CD4-positive, alpha-beta T cell (primary cell): Measurements from ENCODE around the gene AMOTL2. TPM values are rescaled to one million over a fixed set of nuclear protein-coding genes. Genes with fewer than 3 reads are reported as not detected.

Experiments used
- ATAC-seq: fragments of 200-7000 bp; cut with Tn5 transposase; one replicate; pipeline ENCODE4 v1.10.0; 2022; ENCODE audit warnings: mild to moderate bottlenecking; ENCODE audit not compliant: poor library complexity
- CTCF ChIA-PET: fragments of 350-600 bp; sonication (Branson Sonifier 250); formaldehyde crosslinking; loops from one replicate; lab custom pipeline; 2021; ENCODE audit warnings: antibody characterized with exemption, inconsistent platforms; lab: Charles Lee
- POLR2A ChIA-PET: fragments of 350-600 bp; sonication (Branson Sonifier 250); formaldehyde crosslinking; loops from one replicate; lab custom pipeline; 2021; ENCODE audit warnings: antibody characterized with exemption, inconsistent platforms; lab: Charles Lee
- DNase-seq, 14 experiments: peaks; one replicate each; pipeline ENCODE4 v3.0.0-alpha.2; 2013 to 2020; ENCODE audit warnings: mixed read lengths in 2 of 14
- H3K27ac ChIP-seq, 2 donors: one replicate each; pipeline versions ENCODE4 v1.5.1 to v1.7.0; 2013; ENCODE audit warnings: low read length in 2 of 2, low read depth in 1 of 2, mild to moderate bottlenecking in 1 of 2
- H3K27me3 ChIP-seq, 2 experiments: 1 replicate in 1 of 2; 2 replicates in 1 of 2; pipeline versions ENCODE4 v1.6.1 to v1.7.0; 2013; ENCODE audit warnings: low read length in 2 of 2, control low read depth in 1 of 2, mild to moderate bottlenecking in 1 of 2, moderate library complexity in 1 of 2; ENCODE audit not compliant: insufficient read depth in 2 of 2, control insufficient read depth in 1 of 2
- H3K36me3 ChIP-seq: one replicate; pipeline ENCODE4 v1.6.1; 2013; ENCODE audit warnings: low read length, control low read depth; ENCODE audit not compliant: insufficient read depth
- H3K4me1 ChIP-seq: one replicate; pipeline ENCODE4 v1.6.1; 2013; ENCODE audit warnings: low read length, control low read depth; ENCODE audit not compliant: insufficient read depth
- H3K4me3 ChIP-seq: one replicate; pipeline ENCODE4 v1.5.1; 2013; ENCODE audit warnings: mild to moderate bottlenecking, low read length, moderate library complexity
- H3K9me3 ChIP-seq, 2 experiments: 1 replicate in 1 of 2; 2 replicates in 1 of 2; pipeline versions ENCODE4 v1.6.1 to v1.7.0; 2013; ENCODE audit warnings: low read length in 2 of 2, mild to moderate bottlenecking in 2 of 2, control low read depth in 1 of 2, moderate library complexity in 1 of 2; ENCODE audit not compliant: control insufficient read depth in 1 of 2, insufficient read depth in 1 of 2
- H3K27ac Mint-ChIP-seq: one replicate; pipeline ENCODE4 v1.8.0; 2020; ENCODE audit warnings: mixed read lengths
- H3K27me3 Mint-ChIP-seq: one replicate; pipeline ENCODE4 v1.8.0; 2021; ENCODE audit warnings: mixed read lengths
- H3K36me3 Mint-ChIP-seq: one replicate; pipeline ENCODE4 v1.8.0; 2021; ENCODE audit warnings: low read depth, mixed read lengths
- H3K4me1 Mint-ChIP-seq: one replicate; pipeline ENCODE4 v1.8.0; 2021; ENCODE audit warnings: low read depth, mixed read lengths
- H3K4me3 Mint-ChIP-seq: one replicate; pipeline ENCODE4 v1.8.0; 2020; ENCODE audit warnings: mild to moderate bottlenecking, mixed read lengths
- H3K9me3 Mint-ChIP-seq: one replicate; pipeline ENCODE4 v1.8.0; 2020; ENCODE audit warnings: mixed read lengths
- intact Hi-C, 2 experiments: fragments of 100-400 bp; cut with DNase I in 1 of 2; cut with micrococcal nuclease in 1 of 2; formaldehyde crosslinking; loops; one replicate each; pipeline versions ENCODE4 v1.15.1 to v1.9.0; 2023 to 2025; cut with DNase I, micrococcal nuclease
- total RNA-seq, 174 experiments: library from RNA in 2 of 174; stranded (reverse) in 2 of 174; gene quantifications; one replicate each; pipeline ENCODE4 v1.2.3 and lab custom pipeline; 2021 to 2026
- TF ChIP-seq, protein P1 (sequence below): fragments of 200-600 bp; IDR thresholded peaks from one replicate; pipeline ENCODE4 v1.8.0; 2022; ENCODE audit warnings: antibody characterized with exemption, mild to moderate bottlenecking

AMOTL2 gene
- total RNA-seq, 2 experiments from 2014 or later: not detected

DNA sequence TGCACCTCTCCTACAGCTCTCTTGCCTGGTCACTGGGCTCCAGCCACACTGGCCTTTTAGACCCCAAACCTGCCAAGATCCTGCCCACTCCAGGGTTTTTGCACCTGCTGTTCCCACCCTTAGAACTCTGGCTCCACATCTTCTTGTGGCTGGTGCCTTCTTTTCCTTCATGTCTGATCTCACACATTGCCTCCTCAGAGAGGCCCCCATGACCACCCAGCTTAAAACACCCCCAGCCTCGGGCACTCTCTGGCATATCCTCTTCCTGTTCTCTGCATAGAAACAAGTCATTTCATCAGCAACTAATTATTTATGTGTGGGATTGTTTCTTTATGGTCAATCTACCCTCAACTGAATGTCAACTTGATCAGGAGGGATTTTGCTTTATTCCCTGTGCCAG lies 14.0 kb upstream of the AMOTL2 start:
- Mint-ChIP-seq H3K4me1 (peaks cover 3% of the 10 kb centered on the region), H3K27ac (no peak overlapping the region), H3K4me3 (no peak overlapping the region), H3K36me3 (no peaks in the 10 kb centered on the region), H3K27me3 (peaks cover 40% of the 10 kb centered on the region), H3K9me3 (no peaks in the 10 kb centered on the region)
- intact Hi-C loops: no loop called here
- DNase-seq (no peak), ATAC-seq (no peak)
- no peaks in the 10 kb centered on the region for H3K9me3 ChIP-seq
- POLR2A ChIA-PET: no interaction called here
- H3K36me3 ChIP-seq: no peaks in the 10 kb centered on the region
- H3K27me3 ChIP-seq: peaks cover 0 to 10% of the 10 kb centered on the region in 2 experiments
- CTCF ChIA-PET: interaction anchor here (1.6 kb wide), 1 partner anchor 10 kb away, joined by 3 read pairs; no protein-coding TSS in a partner anchor
- H3K27ac ChIP-seq: no peak overlapping the region
- TF ChIP-seq, protein P1, sequence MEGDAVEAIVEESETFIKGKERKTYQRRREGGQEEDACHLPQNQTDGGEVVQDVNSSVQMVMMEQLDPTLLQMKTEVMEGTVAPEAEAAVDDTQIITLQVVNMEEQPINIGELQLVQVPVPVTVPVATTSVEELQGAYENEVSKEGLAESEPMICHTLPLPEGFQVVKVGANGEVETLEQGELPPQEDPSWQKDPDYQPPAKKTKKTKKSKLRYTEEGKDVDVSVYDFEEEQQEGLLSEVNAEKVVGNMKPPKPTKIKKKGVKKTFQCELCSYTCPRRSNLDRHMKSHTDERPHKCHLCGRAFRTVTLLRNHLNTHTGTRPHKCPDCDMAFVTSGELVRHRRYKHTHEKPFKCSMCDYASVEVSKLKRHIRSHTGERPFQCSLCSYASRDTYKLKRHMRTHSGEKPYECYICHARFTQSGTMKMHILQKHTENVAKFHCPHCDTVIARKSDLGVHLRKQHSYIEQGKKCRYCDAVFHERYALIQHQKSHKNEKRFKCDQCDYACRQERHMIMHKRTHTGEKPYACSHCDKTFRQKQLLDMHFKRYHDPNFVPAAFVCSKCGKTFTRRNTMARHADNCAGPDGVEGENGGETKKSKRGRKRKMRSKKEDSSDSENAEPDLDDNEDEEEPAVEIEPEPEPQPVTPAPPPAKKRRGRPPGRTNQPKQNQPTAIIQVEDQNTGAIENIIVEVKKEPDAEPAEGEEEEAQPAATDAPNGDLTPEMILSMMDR: no peak
- no peaks in the 10 kb centered on the region for H3K4me1 ChIP-seq
- H3K4me3 ChIP-seq: no peak overlapping the region

DNA sequence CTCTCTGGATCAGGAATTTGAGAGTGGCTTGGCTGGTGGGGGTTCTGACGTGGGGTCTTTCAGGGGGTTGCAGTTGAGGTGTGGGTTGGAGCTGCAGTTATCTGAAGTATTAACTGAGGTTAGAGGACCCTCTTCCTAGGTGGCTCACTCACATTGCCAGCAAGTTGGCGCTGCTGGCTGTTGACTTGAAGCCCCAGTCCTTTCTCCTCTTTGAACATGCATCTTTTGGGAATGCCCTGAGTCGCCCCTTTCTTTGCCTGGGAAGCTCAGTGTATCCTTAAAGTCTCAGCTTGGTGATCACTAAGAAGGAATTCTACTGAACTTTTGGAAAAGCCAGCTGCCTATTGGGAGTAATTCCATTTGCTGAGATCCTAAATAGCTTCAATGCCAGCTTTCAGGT lies 13.0 kb upstream of the AMOTL2 start:
- TF ChIP-seq, protein P1: no peak
- ChIA-PET CTCF (interaction anchor here (1.6 kb wide), 1 partner anchor 9 kb away, joined by 3 read pairs; no protein-coding TSS in a partner anchor), POLR2A (no interaction called here)
- H3K9me3 ChIP-seq: no peaks in the 10 kb centered on the region
- Mint-ChIP-seq H3K27ac (no peak overlapping the region), H3K9me3 (no peaks in the 10 kb centered on the region), H3K4me1 (no peaks in the 10 kb centered on the region), H3K4me3 (no peak overlapping the region), H3K27me3 (peaks cover 34% of the 10 kb centered on the region), H3K36me3 (no peaks in the 10 kb centered on the region)
- ATAC-seq: no peak
- H3K4me3 ChIP-seq: no peak overlapping the region
- no peak for DNase-seq
- no peaks in the 10 kb centered on the region for H3K4me1 ChIP-seq
- H3K27me3 ChIP-seq: peaks cover 0 to 10% of the 10 kb centered on the region in 2 experiments
- no peaks in the 10 kb centered on the region for H3K36me3 ChIP-seq
- intact Hi-C loops: no loop called here
- no peak overlapping the region for H3K27ac ChIP-seq

DNA sequence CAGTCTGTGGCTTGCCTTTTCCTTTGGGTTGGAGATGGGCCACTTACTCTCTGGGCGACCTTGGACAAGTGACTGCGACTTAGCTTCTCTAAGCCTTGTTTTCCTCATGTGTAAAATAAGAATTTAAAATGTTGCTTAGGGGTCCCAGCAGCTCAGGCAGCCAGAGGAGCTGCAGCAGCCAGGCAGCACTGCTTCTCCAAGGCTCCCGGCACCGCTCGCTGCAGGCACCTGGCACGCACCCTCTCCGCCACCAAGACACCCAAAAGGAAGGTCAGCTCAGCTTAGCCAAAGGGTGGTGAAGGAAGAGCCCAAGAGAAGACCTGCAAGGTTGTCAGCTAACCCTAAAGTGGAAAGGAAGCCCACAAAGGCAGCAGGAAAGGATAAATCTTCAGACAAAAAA lies 10.7 kb upstream of the AMOTL2 start:
- no peaks in the 10 kb centered on the region for H3K4me1 ChIP-seq
- peaks cover 0 to 10% of the 10 kb centered on the region in 2 experiments for H3K27me3 ChIP-seq
- intact Hi-C loops: no loop called here
- ATAC-seq: no peak
- no peak overlapping the region for H3K4me3 Mint-ChIP-seq
- H3K27me3 Mint-ChIP-seq: peaks cover 29% of the 10 kb centered on the region
- CTCF ChIA-PET: no interaction called here
- no peaks in the 10 kb centered on the region for H3K36me3 ChIP-seq
- no peak overlapping the region for H3K27ac Mint-ChIP-seq
- no peak for DNase-seq
- TF ChIP-seq, protein P1: no peak
- no peak overlapping the region for H3K4me3 ChIP-seq
- H3K27ac ChIP-seq: no peak overlapping the region
- no peaks in the 10 kb centered on the region for H3K4me1 Mint-ChIP-seq
- no peaks in the 10 kb centered on the region for H3K9me3 ChIP-seq
- H3K36me3 Mint-ChIP-seq: no peaks in the 10 kb centered on the region
- POLR2A ChIA-PET: no interaction called here
- no peaks in the 10 kb centered on the region for H3K9me3 Mint-ChIP-seq
